IMR-90 (cell line): ENCODE data around the gene LRRC4. TPM values are rescaled to one million over a fixed set of nuclear protein-coding genes. Genes with fewer than 3 reads are reported as not detected.

ENCODE experiments used
- ATAC-seq: fragments of 200-7000 bp; cut with Tn5 transposase; 2 replicates; pipeline ENCODE4 v1.9.1; 2020; ENCODE audit warnings: low read depth, mild to moderate bottlenecking, moderate library complexity
- BruUV-seq: library from RNA; stranded (reverse); fragments of 400-500 nt; replicated peaks from 2 replicates; lab custom pipeline; 2021; lab: Mats Ljungman, UMichigan
- CTCF ChIA-PET: fragments of 300-600 bp; formaldehyde crosslinking; extraction: SDS; loops from one replicate; lab custom pipeline; 2021; ENCODE audit warnings: antibody characterized with exemption; lab: Yijun Ruan, JAX
- POLR2A ChIA-PET: fragments of 300-600 bp; sonication (Branson Sonifier 250); formaldehyde crosslinking; loops from one replicate; lab custom pipeline; 2022; ENCODE audit warnings: antibody characterized with exemption; ENCODE audit not compliant: unreplicated experiment; lab: Charles Lee
- DNase-seq: peaks from one replicate; pipeline ENCODE4 v3.0.0; 2013
- H2AFZ ChIP-seq: replicated peaks from 2 replicates; pipeline ENCODE3; 2013; ENCODE audit warnings: low read length, mild to moderate bottlenecking; ENCODE audit not compliant: poor library complexity
- H2AK5ac ChIP-seq: 2 replicates; pipeline ENCODE4 v1.6.1; 2013; ENCODE audit warnings: low read depth, low read length, inconsistent platforms
- H2AK9ac ChIP-seq: replicated peaks from 2 replicates; pipeline ENCODE3; 2013; ENCODE audit warnings: mild to moderate bottlenecking, low read depth, low read length, moderate library complexity; ENCODE audit not compliant: poor library complexity
- H2BK120ac ChIP-seq: 2 replicates; pipeline ENCODE4 v1.6.1; 2013; ENCODE audit warnings: low read depth, low read length, inconsistent platforms
- H2BK15ac ChIP-seq: 3 replicates; pipeline ENCODE4 v1.6.1; 2013; ENCODE audit warnings: low read depth, low read length, inconsistent platforms
- H2BK20ac ChIP-seq: 2 replicates; pipeline ENCODE4 v1.6.1; 2013; ENCODE audit warnings: low read depth, mild to moderate bottlenecking, inconsistent platforms, low read length, moderate library complexity
- H2BK5ac ChIP-seq: 2 replicates; pipeline ENCODE4 v1.6.1; 2013; ENCODE audit warnings: mild to moderate bottlenecking, low read depth, low read length, inconsistent platforms; ENCODE audit not compliant: poor library complexity, severe bottlenecking
- H3K14ac ChIP-seq: replicated peaks from 2 replicates; pipeline ENCODE4 v1.6.1; 2013; ENCODE audit warnings: low read depth, low read length, inconsistent platforms
- H3K18ac ChIP-seq: 2 replicates; pipeline ENCODE4 v1.6.1; 2013; ENCODE audit warnings: low read depth, low read length, control low read depth
- H3K23ac ChIP-seq: 2 replicates; pipeline ENCODE4 v1.6.1; 2013; ENCODE audit warnings: low read depth, low read length, inconsistent platforms
- H3K27ac ChIP-seq: 2 replicates; pipeline ENCODE4 v1.5.1; 2013; ENCODE audit warnings: mild to moderate bottlenecking, control low read depth, low read length; ENCODE audit not compliant: insufficient read depth
- H3K27me3 ChIP-seq: 2 replicates; pipeline ENCODE4 v1.6.1; 2013; ENCODE audit warnings: low read length; ENCODE audit not compliant: control insufficient read depth, insufficient read depth
- H3K36me3 ChIP-seq: 2 replicates; pipeline ENCODE4 v1.6.1; 2013; ENCODE audit warnings: low read length, mixed read lengths; ENCODE audit not compliant: control insufficient read depth, insufficient read depth
- H3K4ac ChIP-seq: 2 replicates; pipeline ENCODE4 v1.6.1; 2013; ENCODE audit warnings: low read depth, low read length, inconsistent platforms
- H3K4me1 ChIP-seq: 2 replicates; pipeline ENCODE4 v1.6.1; 2013; ENCODE audit warnings: low read length, mixed read lengths; ENCODE audit not compliant: control insufficient read depth, insufficient read depth
- H3K4me2 ChIP-seq: 2 replicates; pipeline ENCODE4 v1.6.1; 2013; ENCODE audit warnings: low read depth, mild to moderate bottlenecking, control low read depth, low read length, moderate library complexity
- H3K4me3 ChIP-seq: 2 replicates; pipeline ENCODE4 v1.5.1; 2013; ENCODE audit warnings: low read depth, mild to moderate bottlenecking, control low read depth, low read length, moderate library complexity; ENCODE audit not compliant: insufficient read depth
- H3K56ac ChIP-seq: 2 replicates; pipeline ENCODE4 v1.6.1; 2013; ENCODE audit warnings: low read length, inconsistent platforms; ENCODE audit not compliant: insufficient read depth; ENCODE audit errors: extremely low read depth
- H3K79me1 ChIP-seq, 2 experiments: 2 replicates each; pipeline ENCODE4 v1.6.1; 2013; ENCODE audit warnings: low read length in 2 of 2, inconsistent platforms in 1 of 2, low read depth in 1 of 2
- H3K9ac ChIP-seq: 2 replicates; pipeline ENCODE4 v1.6.1; 2013; ENCODE audit warnings: low read depth, low read length, control low read depth
- H3K9me1 ChIP-seq: 2 replicates; pipeline ENCODE4 v1.6.1; 2013; ENCODE audit warnings: low read length, inconsistent platforms; ENCODE audit not compliant: insufficient read depth
- H3K9me3 ChIP-seq: 2 replicates; pipeline ENCODE4 v1.6.1; 2013; ENCODE audit warnings: low read length; ENCODE audit not compliant: control insufficient read depth, insufficient read depth
- H4K20me1 ChIP-seq: 2 replicates; pipeline ENCODE4 v1.6.1; 2013; ENCODE audit warnings: low read length, inconsistent platforms; ENCODE audit not compliant: insufficient read depth
- H4K5ac ChIP-seq: 2 replicates; pipeline ENCODE4 v1.6.1; 2013; ENCODE audit warnings: mild to moderate bottlenecking, low read depth, low read length, control low read depth
- H4K8ac ChIP-seq, 2 experiments: 2 replicates each; pipeline ENCODE4 v1.6.1; 2013; ENCODE audit warnings: low read depth in 2 of 2, low read length in 2 of 2, control low read depth in 1 of 2, inconsistent platforms in 1 of 2
- H4K91ac ChIP-seq: 2 replicates; pipeline ENCODE4 v1.6.1; 2013; ENCODE audit warnings: low read depth, low read length, inconsistent platforms; ENCODE audit not compliant: insufficient read depth
- FOS ChIP-seq: fragments of 150-350 bp; IDR thresholded peaks from 2 replicates; pipeline ENCODE4 v1.6.1; 2016; ENCODE audit warnings: low read depth, low read length
- MXI1 ChIP-seq: IDR thresholded peaks from 2 replicates; pipeline ENCODE4 v1.6.1; 2012; ENCODE audit warnings: low read depth, mild to moderate bottlenecking, low read length, moderate library complexity, borderline replicate concordance
- NFE2L2 ChIP-seq: fragments of 150-350 bp; IDR thresholded peaks from 2 replicates; pipeline ENCODE4 v1.6.1; 2016; ENCODE audit warnings: low read depth, mild to moderate bottlenecking, low read length
- POLR2A ChIP-seq: IDR thresholded peaks from 2 replicates; pipeline ENCODE4 v1.6.1; 2012; ENCODE audit warnings: mild to moderate bottlenecking, low read depth, low read length
- RAD21 ChIP-seq: IDR thresholded peaks from 2 replicates; pipeline ENCODE4 v1.6.1; 2012; ENCODE audit warnings: low read length, improper control_type of control experiment
- RCOR1 ChIP-seq: IDR thresholded peaks from 2 replicates; pipeline ENCODE4 v1.6.1; 2012; ENCODE audit warnings: mild to moderate bottlenecking, low read length, improper control_type of control experiment; ENCODE audit not compliant: insufficient replicate concordance
- RFX5 ChIP-seq: IDR thresholded peaks from 2 replicates; pipeline ENCODE4 v1.8.0; 2012; ENCODE audit warnings: low read depth, mild to moderate bottlenecking, low read length, moderate library complexity
- SMC3 ChIP-seq: fragments of 150-350 bp; IDR thresholded peaks from 2 replicates; pipeline ENCODE4 v1.6.1; 2016; ENCODE audit warnings: low read depth, mild to moderate bottlenecking, antibody characterized with exemption, low read length, moderate library complexity
- WGBS, 2 experiments: methylation state at CpG; one replicate each; pipeline versions ENCODE4 v1.1.5 to v1.1.7; 2013; ENCODE audit warnings: missing lambda C conversion rate in 2 of 2; ENCODE audit not compliant: insufficient read length in 1 of 2; ENCODE audit errors: extremely low coverage in 2 of 2; 5-methylcytosine and 5-hydroxymethylcytosine counted together
- dilution Hi-C: fragments of 300-500 bp; cut with HindIII; formaldehyde crosslinking; loops from one replicate; pipeline ENCODE4 v1.14.3; 2018; ENCODE audit warnings: low sequenced_read_pairs; ENCODE audit not compliant: unreplicated experiment
- in situ Hi-C: fragments of 300-500 bp; cut with MboI; formaldehyde crosslinking; loops from 3 replicates; pipeline ENCODE4 v1.14.3; 2019; ENCODE audit warnings: low sequenced_read_pairs, inconsistent platforms, mixed read lengths
- intact Hi-C: fragments of 100-400 bp; cut with micrococcal nuclease; formaldehyde crosslinking; loops from 2 replicates; pipeline ENCODE4 v1.10.0; 2022
- polyA plus RNA-seq, 3 experiments: library from polyadenylated mRNA; depleted of rRNA; stranded (reverse); fragments of >200 nt; gene quantifications; 2 replicates each; pipeline ENCODE4 v1.2.3, GENCODE V29; 2012; ENCODE audit warnings: low replicate concordance in 1 of 3
- total RNA-seq: library from RNA; depleted of rRNA; stranded (reverse); fragments of >200 nt; gene quantifications from 2 replicates; pipeline ENCODE4 v1.2.3, GENCODE V29; 2012
- TF ChIP-seq, protein P1 (sequence below): fragments of 150-350 bp; IDR thresholded peaks from 2 replicates; pipeline ENCODE4 v1.6.1; 2016; ENCODE audit warnings: low read depth, mild to moderate bottlenecking, low read length, moderate library complexity, borderline replicate concordance

Gene LRRC4
- total and polyA plus RNA-seq, 2 of the 4 experiments (the other 2 are of a cell fraction) = 0.54 to 0.55 TPM

DNA sequence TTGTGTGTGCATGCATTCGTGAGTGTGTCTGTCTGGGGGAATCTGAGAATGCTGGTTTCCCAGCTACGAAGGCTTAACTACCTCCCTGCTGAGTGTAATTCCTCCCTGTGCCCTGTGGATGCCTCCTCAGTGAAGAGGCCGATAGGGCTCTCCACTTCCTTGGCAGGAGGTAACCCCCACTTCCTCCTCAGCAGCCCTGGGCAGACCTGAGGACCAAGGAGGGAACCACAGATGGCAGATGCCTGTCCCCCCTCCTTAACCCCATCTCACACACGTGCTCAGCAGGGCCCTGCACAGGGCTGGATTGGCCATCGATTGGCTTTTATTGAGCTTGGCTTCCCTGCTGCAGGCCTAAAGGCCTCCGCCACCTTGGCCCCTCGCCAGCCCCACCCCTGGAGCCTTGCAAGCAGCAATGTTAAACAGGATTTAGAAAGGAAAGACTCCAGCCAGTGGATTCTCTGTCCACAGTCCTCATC is 45.6 kb upstream of the LRRC4 start:
- BruUV-seq = no TSS peak
- intact Hi-C loops = no loop called here

More for the DNA sequence above, 45.6 kb upstream of the LRRC4 start:
- Histone ChIP-seq H3K27me3 (no peaks in the 10 kb centered on the region), H2AK5ac (no peak overlapping the region), H3K18ac (no peak overlapping the region), H2BK15ac (no peak overlapping the region), H3K23ac (no peak overlapping the region), H2AFZ (no peak overlapping the region), H3K9ac (no peak overlapping the region), H2BK120ac (no peak overlapping the region), H3K9me1 (peaks cover 15% of the 10 kb centered on the region; the same call in 1 of the 2 replicates), H3K4me3 (no peak overlapping the region), H2AK9ac (peak overlapping the region; percentile 7), H3K36me3 (peaks cover 48% of the 10 kb centered on the region), H3K4me1 (peaks cover 2% of the 10 kb centered on the region; the same call in 1 of the 2 replicates), H4K8ac (no peak overlapping the region), H3K27ac (no peak overlapping the region), H3K4ac (no peak overlapping the region), H3K79me1 (peaks cover 0 to 22% of the 10 kb centered on the region in 2 experiments; a peak in 2 of 4 replicates), H2BK5ac (no peak overlapping the region), H3K9me3 (no peaks in the 10 kb centered on the region), H4K5ac (no peak overlapping the region), H4K91ac (no peak overlapping the region), H3K56ac (no peak overlapping the region), H3K4me2 (no peak overlapping the region), H3K14ac (no peak overlapping the region), H2BK20ac (no peak overlapping the region), H4K20me1 (peaks cover 18% of the 10 kb centered on the region)
- ChIA-PET POLR2A (no interaction called here), CTCF (no interaction called here)
- TF ChIP-seq POLR2A = no peak
- TF ChIP-seq, protein P1, sequence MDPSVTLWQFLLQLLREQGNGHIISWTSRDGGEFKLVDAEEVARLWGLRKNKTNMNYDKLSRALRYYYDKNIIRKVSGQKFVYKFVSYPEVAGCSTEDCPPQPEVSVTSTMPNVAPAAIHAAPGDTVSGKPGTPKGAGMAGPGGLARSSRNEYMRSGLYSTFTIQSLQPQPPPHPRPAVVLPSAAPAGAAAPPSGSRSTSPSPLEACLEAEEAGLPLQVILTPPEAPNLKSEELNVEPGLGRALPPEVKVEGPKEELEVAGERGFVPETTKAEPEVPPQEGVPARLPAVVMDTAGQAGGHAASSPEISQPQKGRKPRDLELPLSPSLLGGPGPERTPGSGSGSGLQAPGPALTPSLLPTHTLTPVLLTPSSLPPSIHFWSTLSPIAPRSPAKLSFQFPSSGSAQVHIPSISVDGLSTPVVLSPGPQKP = no peak
- no peak for TF ChIP-seq NFE2L2
- TF ChIP-seq RFX5 = no peak
- TF ChIP-seq FOS = no peak
- TF ChIP-seq RCOR1 = no peak
- TF ChIP-seq RAD21 = no peak
- TF ChIP-seq SMC3 = no peak
- no peak for TF ChIP-seq MXI1
- in situ Hi-C loops (no loop called here), dilution Hi-C loops (no loop called here)
- ATAC-seq = no peak
- 30% methylated on average over 2 of the region's 7 CpGs; no CpG with 5 or more reads in 1 of the 2 experiments for WGBS, 2 experiments
- no peak for DNase-seq
